Endothelial cell (in vitro differentiated cells): ENCODE measurements around the gene ARHGEF17. TPM values are rescaled to one million over a fixed set of nuclear protein-coding genes. Genes with fewer than 3 reads are reported as not detected.
A peak's percentile ranks its signal among the peaks of the same experiment; 100 is the strongest.

Experiments used
- DNase-seq: peaks from one replicate; pipeline ENCODE4 v3.0.0; 2021; ENCODE audit warnings: low spot score
- H3K27ac Mint-ChIP-seq: one replicate; pipeline ENCODE4 v1.8.0; 2021; ENCODE audit warnings: mixed read lengths, inconsistent platforms; ENCODE audit not compliant: unreplicated experiment
- H3K27me3 Mint-ChIP-seq: one replicate; pipeline ENCODE4 v1.8.0; 2021; ENCODE audit warnings: mild to moderate bottlenecking, moderate library complexity, mixed read lengths, inconsistent platforms; ENCODE audit not compliant: unreplicated experiment
- H3K36me3 Mint-ChIP-seq: one replicate; pipeline ENCODE4 v1.8.0; 2021; ENCODE audit warnings: mild to moderate bottlenecking, low read depth, mixed read lengths, inconsistent platforms; ENCODE audit not compliant: unreplicated experiment
- H3K4me1 Mint-ChIP-seq: one replicate; pipeline ENCODE4 v1.8.0; 2021; ENCODE audit warnings: mild to moderate bottlenecking, mixed read lengths, inconsistent platforms; ENCODE audit not compliant: unreplicated experiment
- H3K4me3 Mint-ChIP-seq: one replicate; pipeline ENCODE4 v1.8.0; 2021; ENCODE audit warnings: mild to moderate bottlenecking, mixed read lengths, inconsistent platforms; ENCODE audit not compliant: unreplicated experiment
- H3K9me3 Mint-ChIP-seq: one replicate; pipeline ENCODE4 v1.8.0; 2021; ENCODE audit warnings: mixed read lengths, inconsistent platforms; ENCODE audit not compliant: unreplicated experiment
- CTCF ChIP-seq: fragments of 200-600 bp; sonication (generic); IDR thresholded peaks from one replicate; pipeline ENCODE4 v1.5.0; 2021; ENCODE audit warnings: antibody characterized with exemption; ENCODE audit not compliant: unreplicated experiment
- total RNA-seq: library from RNA; stranded (reverse); fragmentation: NEBNext Ultra II Directional; extraction: Animal tissue kit (Norgen Biotek cat#: 25700); gene quantifications from one replicate; pipeline ENCODE4 v1.2.1, GENCODE V29; 2021; ENCODE audit not compliant: unreplicated experiment

Gene ARHGEF17
- total RNA-seq, 1 donor from 2014 or later: 93.3 TPM

- Mint-ChIP-seq H3K36me3 (no peaks in the 10 kb centered on the region), H3K4me1 (peaks cover 47% of the 10 kb centered on the region), H3K27me3 (peaks cover 17% of the 10 kb centered on the region), H3K27ac (no peak overlapping the region), H3K9me3 (no peaks in the 10 kb centered on the region), H3K4me3 (no peak overlapping the region)
- TF ChIP-seq CTCF: no peak
- DNase-seq: no peak
Measured at GRCh38 chr11:73386546-73386945, 78.5 kb downstream of the ARHGEF17 start.

- Mint-ChIP-seq H3K36me3 (no peaks in the 10 kb centered on the region), H3K4me3 (peak overlapping the region; percentile 51), H3K4me1 (peaks cover 47% of the 10 kb centered on the region), H3K27me3 (peaks cover 16% of the 10 kb centered on the region), H3K9me3 (no peaks in the 10 kb centered on the region), H3K27ac (peak overlapping the region; percentile 68)
- no peak for TF ChIP-seq CTCF
- no peak for DNase-seq
Measured at GRCh38 chr11:73387594-73388264, 79.7 kb downstream of the ARHGEF17 start.

DNA sequence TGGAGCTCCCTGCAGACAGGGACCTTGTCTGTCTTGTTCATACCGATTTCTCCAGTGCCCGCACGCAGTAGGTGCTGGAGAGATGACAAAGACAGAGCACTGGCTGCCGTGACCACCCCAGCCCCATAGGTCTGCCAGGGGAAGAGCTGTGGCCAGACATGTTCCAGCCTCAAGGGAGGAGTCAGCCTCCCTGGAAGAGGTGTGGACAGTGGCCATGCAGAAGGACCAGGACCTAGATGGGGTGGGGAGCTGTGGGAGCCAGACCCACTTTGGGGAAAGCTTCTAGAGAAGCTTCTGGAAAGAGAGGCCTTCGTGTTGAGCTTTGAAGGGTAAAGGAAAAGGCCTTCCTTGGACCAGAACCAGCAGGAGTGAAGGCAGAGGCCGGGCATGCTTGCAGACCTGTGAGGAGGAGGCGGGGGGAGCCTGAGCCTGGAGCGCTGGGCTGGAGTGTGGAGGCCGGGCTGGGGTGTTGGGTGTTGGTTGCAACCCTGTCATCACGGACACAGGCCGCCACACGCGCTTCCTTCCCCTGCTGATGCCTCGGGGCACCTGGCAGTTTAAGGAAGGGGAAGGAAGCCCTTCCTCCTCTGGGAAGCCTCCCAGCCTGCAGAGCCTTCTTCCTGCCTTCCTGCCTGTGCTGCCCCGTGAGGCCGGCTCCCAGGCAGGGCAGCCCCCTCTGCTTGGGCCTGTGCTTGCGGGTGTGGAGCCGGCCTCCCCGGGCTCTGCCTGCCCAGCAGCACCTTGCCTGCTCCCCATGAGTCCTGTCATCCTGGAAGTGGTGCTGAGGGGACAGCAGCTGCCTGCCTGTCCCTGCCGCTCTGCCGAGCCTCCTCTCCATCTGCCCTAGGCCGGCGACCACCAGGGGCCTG, 80.4 kb downstream of the ARHGEF17 start:
- Mint-ChIP-seq H3K27me3 (peaks cover 19% of the 10 kb centered on the region), H3K9me3 (no peaks in the 10 kb centered on the region), H3K4me1 (peaks cover 49% of the 10 kb centered on the region)

DNA sequence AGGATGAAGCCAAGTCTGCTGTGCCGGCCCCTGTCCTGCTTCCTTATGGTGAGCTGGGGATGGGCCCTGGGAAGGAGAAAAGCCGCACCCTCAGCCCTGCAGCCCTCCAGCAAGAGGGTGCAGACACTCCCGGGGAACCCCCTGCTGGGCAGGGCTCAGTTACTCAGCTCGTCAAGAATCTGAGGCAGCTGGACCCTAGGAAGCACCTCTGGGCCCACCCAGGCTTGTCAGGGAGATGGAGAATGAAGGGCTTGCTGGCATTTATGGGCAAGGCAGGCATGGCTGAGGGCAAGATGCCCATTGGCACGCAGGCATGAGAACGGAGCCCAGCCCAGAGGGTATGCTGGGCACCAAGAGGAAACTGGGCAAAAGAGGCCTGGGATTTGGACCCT, 81.1 kb downstream of the ARHGEF17 start:
- peaks cover 18% of the 10 kb centered on the region for H3K27me3 Mint-ChIP-seq
- no peak for TF ChIP-seq CTCF
- no peaks in the 10 kb centered on the region for H3K9me3 Mint-ChIP-seq
- no peak overlapping the region for H3K4me3 Mint-ChIP-seq
- H3K4me1 Mint-ChIP-seq: peaks cover 43% of the 10 kb centered on the region
- no peak for DNase-seq
- no peaks in the 10 kb centered on the region for H3K36me3 Mint-ChIP-seq
- peak overlapping the region; percentile 61 for H3K27ac Mint-ChIP-seq

More for the DNA sequence above, 80.4 kb downstream of the ARHGEF17 start:
- Mint-ChIP-seq H3K4me3 (peak overlapping the region; percentile 51), H3K27ac (peak overlapping the region; percentile 61), H3K36me3 (no peaks in the 10 kb centered on the region)
- no peak for TF ChIP-seq CTCF
- peak; percentile 34 for DNase-seq

- no peak for DNase-seq
- Mint-ChIP-seq H3K27me3 (peaks cover 20% of the 10 kb centered on the region), H3K27ac (no peak overlapping the region), H3K9me3 (no peaks in the 10 kb centered on the region), H3K4me3 (no peak overlapping the region), H3K36me3 (no peaks in the 10 kb centered on the region), H3K4me1 (peaks cover 39% of the 10 kb centered on the region)
- no peak for TF ChIP-seq CTCF
Measured at GRCh38 chr11:73389916-73390315, 81.8 kb downstream of the ARHGEF17 start.
